Activated T-cell treated with anti-CD3 and anti-CD28 coated beads for 24 hours (primary cell): ENCODE data around the gene RABGAP1L.
"Not testable (repeated sequence)": the region's sequence is repeated elsewhere in the genome, so short reads cannot be mapped to it uniquely, and the experiment has no call there.

ENCODE experiments used
- DNase-seq: peaks from one replicate; pipeline ENCODE4 v3.0.0-alpha.2; 2020; ENCODE audit warnings: low read depth

The RABGAP1L gene

GRCh38 chr1:174999936-175000696, 840.8 kb downstream of the RABGAP1L start, which contains the start of gene CACYBP:
Gene CACYBP (plus strand): TSS chr1:174999947. CDS start chr1:175000181, 234 bp downstream.
- peak; percentile 23 for DNase-seq

- DNase-seq = no peak
These were observed 841.4 kb downstream of the RABGAP1L start for GRCh38 chr1:175000697-175001187.

GRCh38 chr1:175002910-175003517, 843.7 kb downstream of the RABGAP1L start:
- no peak for DNase-seq

- no peak for DNase-seq
These were observed 844.2 kb downstream of the RABGAP1L start for GRCh38 chr1:175003521-175003920.

- no peak for DNase-seq
These were observed 845.9 kb downstream of the RABGAP1L start for GRCh38 chr1:175005085-175005783.

- no peak for DNase-seq
These were observed 850.2 kb downstream of the RABGAP1L start for GRCh38 chr1:175009532-175009931.

- DNase-seq = no peak
These were observed 854.1 kb downstream of the RABGAP1L start for GRCh38 chr1:175013445-175013844.

GRCh38 chr1:175015243-175015642, 855.9 kb downstream of the RABGAP1L start:
- no peak for DNase-seq

- no peak for DNase-seq
These were observed 860.2 kb downstream of the RABGAP1L start for GRCh38 chr1:175019524-175019923.

GRCh38 chr1:175023043-175023921, 864.0 kb downstream of the RABGAP1L start, which contains the start of gene MRPS14:
Gene MRPS14 (minus strand): TSS chr1:175023425. CDS start chr1:175023408, 17 bp downstream.
- DNase-seq = peak; percentile 98

GRCh38 chr1:175023922-175024242, 864.6 kb downstream of the RABGAP1L start:
- not testable (repeated sequence) for DNase-seq

- no peak for DNase-seq
These were observed 865.5 kb downstream of the RABGAP1L start for GRCh38 chr1:175024773-175025172.

GRCh38 chr1:175033953-175034352, 874.6 kb downstream of the RABGAP1L start:
- no peak for DNase-seq

- DNase-seq = no peak
These were observed 875.5 kb downstream of the RABGAP1L start for GRCh38 chr1:175034775-175035174.

- DNase-seq = no peak
These were observed 876.5 kb downstream of the RABGAP1L start for GRCh38 chr1:175035865-175036264.

- no peak for DNase-seq
These were observed 877.2 kb downstream of the RABGAP1L start for GRCh38 chr1:175036476-175036875.

- no peak for DNase-seq
These were observed 878.1 kb downstream of the RABGAP1L start for GRCh38 chr1:175037416-175037815.

- no peak for DNase-seq
These were observed 881.1 kb downstream of the RABGAP1L start for GRCh38 chr1:175040324-175040879.

GRCh38 chr1:175042650-175043049, 883.3 kb downstream of the RABGAP1L start:
- DNase-seq = no peak

- no peak for DNase-seq
These were observed 884.5 kb downstream of the RABGAP1L start for GRCh38 chr1:175043824-175044223.

- not testable (repeated sequence) for DNase-seq
These were observed 885.3 kb downstream of the RABGAP1L start for GRCh38 chr1:175044591-175044990.
